Fibroblast of skin of back (primary cell): Measurements from ENCODE around the gene PTGER1.

Source experiments
- DNase-seq: peaks from one replicate; pipeline ENCODE4 v3.0.0-alpha.2; 2013

Gene PTGER1

DNA sequence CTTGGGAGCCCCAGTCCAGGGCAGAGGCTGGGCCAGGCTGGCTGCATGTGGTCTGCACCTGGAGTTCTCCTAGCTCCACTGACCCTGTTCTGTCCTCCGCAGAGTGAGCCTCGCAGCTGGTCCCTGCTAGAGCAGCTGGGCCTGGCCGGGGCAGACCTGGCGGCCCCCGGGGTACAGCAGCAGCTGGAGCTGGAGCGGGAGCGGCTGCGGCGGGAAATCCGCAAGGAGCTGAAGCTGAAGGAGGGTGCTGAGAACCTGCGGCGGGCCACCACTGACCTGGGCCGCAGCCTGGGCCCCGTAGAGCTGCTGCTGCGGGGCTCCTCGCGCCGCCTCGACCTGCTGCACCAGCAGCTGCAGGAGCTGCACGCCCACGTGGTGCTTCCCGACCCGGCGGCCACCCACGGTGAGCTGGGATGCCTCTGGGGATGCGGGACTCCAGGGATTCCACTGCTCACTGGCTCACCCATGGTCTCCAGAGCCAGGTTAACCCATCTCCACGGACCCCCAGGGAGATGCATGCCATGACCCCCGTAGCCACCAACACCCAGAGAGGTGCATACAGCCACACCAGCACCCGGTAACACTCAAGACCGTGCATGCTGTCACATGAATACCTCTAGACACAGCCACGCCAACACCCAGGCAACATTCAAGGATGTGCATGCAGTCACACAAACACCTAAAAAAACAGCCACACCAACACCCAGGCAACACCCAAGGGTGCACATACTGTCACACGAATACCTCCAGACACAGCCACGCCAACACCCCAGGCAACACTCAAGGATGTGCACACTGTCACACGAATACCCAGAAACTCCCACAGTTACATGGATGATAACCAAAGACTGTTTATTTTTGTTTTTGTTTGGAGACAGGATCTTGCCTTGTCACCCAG, 33.9 kb downstream of the PTGER1 start:
- no peak for DNase-seq

DNA sequence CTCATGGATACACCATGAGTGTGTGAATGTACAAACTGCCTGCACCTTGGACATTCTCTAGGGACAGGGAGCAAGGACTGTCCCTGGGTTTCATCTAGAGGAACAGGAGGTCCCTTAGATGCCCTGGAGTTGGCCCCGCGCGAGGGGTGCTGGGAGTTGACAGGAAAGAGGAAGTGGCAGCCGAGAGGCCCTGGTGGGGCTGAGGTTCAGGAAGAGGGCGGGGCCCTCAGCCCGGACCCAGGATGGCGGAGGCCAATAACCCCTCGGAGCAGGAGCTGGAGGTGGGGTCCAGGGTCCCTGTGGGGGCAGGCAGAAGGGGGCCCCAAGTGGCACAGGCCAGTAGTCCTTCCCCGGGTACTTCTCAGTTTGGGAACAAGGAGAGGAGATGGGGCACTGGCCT, 35.1 kb downstream of the PTGER1 start:
- DNase-seq = no peak

DNA sequence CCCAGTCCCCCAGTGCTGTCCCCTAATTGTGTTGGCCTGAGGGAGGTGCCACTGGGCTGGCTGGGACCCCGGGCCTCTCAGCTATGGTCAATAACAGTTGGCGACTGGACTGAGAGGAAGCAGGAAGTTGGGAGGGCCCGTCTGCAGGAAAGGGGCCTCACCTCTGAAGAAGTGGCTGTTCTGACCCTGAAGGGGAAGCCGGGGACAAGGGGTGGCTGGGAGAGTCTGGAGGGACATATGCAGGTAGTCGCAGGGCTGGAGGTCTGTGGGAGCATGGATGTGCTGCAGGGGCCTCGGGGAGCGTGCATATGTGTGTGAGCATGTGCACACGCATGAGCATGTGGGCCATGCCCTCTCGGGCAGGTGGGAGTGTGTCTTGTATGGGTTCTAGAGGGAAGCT, 36.1 kb downstream of the PTGER1 start:
- DNase-seq = no peak

DNA sequence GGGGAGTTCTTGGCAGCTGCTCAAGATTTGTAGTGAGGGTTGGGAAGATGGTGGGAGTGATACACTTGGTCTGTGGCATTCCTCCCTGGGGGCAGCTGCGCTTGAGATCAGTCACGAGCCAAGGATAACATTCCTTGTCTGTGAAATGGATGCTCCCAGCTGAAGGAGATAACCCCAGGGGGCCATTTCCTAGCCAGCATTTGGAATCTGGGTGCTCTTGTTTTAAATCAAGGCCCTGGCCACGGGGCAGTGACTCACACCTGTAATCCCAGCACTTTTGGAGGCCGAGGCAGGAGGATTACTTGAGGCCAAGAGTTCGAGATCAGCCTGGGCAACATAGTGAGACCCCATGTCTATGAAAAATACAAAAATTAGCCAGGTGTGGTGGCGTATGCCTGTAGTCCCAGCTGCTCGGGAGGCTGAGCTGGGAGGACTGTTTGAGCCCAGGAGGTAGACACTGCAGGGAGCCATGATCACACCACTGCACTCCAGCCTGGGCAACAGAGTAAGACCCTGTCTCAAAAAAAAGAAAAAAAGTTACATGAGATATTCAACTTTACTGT, 37.5 kb downstream of the PTGER1 start:
- DNase-seq = peak; percentile 71

DNA sequence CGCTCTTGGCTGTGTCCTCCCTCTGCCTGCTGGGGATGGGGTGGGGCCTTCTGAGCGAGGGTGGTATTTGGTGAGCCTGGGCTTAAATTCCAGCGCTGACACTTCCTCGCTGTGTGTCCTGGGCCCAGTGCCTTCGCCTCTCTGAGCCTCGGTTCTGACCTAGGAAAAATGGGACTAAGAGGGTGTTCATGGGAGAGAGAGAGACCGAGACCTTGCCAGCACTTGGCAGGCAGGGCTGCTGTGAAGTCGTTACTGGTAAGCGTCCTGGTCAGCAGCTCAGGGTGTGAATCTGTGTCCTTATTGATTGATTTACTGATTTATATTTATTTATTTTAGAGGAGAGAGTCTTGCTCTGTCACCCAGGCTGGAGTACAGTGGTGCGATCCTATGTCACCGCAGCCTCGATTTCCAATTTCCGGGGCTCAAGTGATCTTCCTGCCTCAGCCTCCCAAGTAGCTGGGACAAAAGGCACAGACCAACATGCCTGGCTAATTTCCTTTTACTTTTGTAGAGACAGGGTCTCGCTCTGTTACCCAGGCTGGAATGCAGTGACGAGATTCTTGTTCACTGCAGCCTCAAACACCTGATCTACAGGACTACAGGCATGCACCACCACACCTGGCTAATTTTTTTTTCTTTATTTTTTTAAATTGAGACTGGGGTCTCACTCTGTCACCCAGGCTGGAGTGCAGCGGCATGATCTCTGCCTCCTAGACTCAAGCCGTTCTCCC, 39.7 kb downstream of the PTGER1 start:
- no peak for DNase-seq

DNA sequence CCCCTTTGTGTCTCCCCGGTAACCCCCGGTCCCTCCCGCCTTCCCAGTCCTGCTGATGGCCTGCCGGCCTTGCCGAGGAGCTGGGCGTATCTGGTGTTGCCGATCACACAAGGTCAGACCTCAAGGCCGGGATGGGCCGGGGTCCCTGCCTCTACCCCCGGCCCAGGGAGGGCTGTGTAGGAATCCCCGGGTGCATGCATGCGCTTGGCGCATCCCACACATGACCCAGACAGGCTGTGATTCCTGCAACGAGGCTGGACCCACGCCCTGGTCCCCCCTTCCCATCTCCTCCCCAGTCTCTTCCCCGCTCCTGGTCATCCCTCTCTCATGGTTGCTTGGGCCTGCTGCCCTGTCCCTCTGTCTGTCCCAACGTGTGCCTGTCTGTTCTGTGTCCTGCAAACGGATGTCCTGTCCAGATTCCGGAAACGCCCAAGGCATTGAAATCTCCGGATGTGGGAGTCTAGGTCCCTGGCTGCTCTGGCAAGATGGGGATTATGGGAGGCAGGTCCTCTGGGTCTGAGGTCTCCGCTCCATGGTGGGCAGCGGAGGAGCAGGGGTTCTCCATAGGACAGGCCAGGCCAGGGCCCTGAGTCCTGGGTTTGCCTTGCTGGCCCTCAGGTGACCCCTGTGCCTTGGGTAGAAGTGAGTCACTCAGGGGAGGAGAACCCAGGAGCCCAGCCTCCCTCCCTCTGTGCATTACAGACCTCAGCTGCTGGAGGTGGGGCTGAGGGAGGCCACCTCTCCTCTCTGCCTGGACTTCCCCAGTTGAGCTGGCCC, 40.4 kb downstream of the PTGER1 start:
- peak; percentile 72 for DNase-seq

DNA sequence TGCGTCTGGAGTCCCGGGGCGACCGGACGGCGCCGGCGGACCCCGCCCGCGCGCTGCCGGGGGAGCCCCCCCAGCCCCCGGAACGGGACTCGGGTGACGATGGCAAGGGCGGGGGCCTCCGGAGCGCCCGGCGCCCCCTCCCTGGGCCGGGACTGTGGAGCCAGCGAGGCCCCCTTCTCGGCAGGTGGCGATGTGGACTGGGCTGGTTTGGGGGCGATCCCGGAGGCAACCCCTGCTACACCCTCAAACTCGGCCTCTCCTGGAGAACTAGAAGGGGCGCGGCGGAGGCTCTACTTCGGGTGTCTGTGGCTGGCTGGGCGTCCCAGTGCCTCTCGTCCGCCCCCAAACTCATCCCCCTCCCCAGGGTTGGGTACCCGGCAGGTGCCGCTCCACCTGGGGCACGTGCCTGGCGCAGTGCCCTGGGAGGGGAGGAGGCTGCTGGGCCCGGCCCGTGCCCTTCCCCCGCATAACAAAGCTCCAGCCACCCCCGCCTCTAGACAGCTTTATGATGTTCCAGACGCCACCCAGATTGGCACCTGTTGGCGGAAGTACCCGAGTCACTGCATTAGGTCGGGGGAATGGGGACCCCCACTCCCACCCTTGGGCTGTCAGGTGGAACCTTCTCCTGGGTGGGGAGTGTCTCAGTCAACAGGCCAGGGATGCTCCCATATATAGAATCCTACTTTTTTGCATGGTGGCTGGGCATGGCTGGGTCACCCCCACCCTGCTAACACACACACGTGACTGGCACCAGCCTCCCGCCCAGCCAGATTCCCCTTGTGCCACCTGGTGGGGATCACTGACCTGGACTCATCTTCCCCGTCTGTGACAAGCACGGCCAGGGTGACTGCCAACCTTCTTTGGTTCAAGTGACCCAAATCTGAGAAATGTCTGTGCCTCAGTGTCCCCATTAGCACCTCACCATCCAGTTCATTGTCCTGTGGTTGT, 41.3 kb downstream of the PTGER1 start:
- no peak for DNase-seq

DNA sequence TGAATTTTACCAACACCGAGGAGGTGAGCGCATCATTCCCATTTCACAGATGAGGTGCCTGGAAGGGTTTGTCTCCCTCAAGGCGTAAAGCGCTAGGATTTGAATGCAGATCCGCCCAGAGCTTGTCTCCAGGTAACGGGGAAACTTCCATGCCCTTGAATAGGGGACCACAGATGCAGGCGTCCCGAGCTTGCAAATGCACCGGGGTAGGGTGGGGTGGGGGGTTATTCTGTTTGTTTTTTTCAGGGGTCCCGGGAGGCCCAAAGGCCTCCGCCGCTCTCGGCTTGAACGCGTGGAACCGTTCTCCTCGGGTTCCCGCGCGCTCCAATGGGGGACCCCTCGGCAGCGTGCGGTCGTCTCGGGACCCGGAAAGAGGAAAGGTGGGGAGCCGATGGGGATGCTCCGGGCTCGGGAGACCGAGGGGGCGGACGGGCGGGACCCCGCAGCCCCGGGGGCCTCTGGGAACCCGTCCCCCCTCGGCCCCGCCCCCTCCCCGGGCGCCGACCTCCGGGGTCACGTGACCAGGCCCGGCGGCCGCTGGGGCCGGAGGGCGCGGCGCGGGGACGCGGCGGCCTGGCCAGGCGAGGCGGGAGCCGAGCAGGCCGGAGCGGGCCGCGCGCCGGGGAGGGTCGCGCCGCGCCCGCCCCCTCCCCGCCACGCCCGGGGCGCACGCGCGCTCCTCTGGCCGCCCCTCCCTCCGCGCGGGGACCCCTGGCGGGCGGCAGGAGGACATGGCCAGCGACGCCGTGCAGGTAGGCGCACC, 42.2 kb downstream of the PTGER1 start, which contains the start of gene PKN1:
TSS of gene PKN1 (plus strand) at position 516 of the 763 bp plus-strand sequence. CDS start at position 732, 216 bp downstream.
- DNase-seq = peak; percentile 57

DNA sequence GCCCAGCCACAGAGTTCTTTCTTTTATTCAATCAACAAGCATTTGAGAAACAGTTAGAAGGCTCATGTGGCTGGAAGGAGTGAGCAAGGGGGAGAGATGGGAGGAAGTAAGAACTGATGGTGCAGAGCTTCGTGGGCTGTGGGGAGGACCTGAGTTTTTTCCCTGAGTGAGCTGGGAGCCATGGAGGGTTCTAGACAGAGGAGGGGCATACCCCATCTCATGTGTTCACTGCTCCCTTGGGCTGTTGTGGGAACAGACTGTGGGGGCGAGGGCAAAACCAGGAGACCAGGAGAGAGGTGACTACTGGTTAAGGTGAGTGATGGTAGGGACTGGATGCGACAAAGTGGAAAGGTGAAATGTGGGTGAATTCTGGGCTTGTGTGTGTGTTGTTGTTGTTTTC, 44.4 kb downstream of the PTGER1 start:
- no peak for DNase-seq

DNA sequence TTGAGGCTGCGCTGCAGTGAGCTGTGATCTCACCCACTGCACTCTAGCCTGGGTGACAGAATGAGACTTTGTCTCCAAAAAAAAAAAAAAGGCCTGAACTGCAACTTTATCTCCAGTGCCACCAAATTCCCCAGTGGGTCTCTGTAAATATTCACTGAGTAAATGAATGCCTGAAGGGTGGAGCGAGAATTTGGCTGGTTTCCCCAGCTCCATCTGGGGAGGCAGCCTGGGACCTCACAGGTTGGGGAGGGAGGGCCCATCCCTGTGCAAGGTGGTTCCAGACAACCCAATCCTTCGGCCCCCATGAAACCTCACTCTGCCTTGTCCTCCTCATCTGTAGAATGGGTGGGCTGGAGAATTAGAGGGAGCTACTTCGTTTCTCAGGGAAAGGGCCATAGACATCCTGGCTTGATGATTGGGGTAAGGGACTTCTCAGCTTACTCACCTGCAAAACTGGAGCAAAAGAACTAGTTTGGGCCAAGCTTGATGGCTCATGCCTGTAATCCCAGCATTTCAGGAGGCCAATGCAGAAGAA, 46.2 kb downstream of the PTGER1 start:
- DNase-seq = peak; percentile 43

DNA sequence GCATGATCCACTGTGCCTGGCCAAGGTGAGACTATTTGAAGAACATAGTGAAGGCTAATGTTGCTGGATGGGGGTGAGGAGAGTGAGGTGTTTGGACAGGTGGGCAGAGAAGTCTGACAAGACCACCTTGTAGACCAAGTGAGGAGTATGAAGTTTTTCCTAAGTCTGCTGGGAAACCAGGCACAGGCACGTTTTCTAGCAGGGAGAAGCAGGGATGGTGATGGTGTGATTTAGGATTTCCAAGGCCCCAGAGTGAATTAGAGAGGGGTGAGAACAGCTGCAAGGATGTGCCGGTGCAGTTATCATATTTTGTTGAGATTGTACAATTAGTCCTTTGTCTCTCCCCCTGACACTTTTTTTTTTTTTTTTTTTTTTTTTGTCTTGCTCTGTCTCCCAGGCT, 47.7 kb downstream of the PTGER1 start:
- DNase-seq = no peak

DNA sequence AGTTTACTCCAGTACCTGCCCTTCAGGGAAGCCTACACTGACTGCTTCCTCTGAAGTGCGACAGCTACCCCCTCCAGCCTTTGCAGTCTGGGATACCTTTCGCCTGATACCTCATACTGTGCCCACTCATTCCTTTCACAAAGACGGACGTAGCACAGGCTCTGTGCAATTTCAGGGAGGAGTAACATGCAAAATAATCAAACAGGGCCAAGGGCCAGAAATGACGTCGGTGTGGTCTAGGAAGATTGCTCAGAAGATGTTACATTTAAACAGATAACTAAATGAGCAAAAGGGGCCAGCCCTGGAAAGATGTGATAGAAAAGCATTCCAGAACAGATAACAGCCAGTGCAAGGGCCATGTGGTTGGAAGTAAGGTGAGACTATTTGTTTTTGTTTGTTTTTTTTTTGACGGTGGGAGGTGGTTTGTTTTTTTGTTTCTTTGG, 49.4 kb downstream of the PTGER1 start:
- no peak for DNase-seq
